ENCODE measurements around the gene FSTL5. TPM values are rescaled to one million over a fixed set of nuclear protein-coding genes. Genes with fewer than 3 reads are reported as not detected.
"Not testable (repeated sequence)": the region's sequence is repeated elsewhere in the genome, so short reads cannot be mapped to it uniquely, and the experiment has no call there.

The FSTL5 gene
- total RNA-seq, 1 experiment from 2014 or later: not detected

- ChIA-PET CTCF (no interaction called here), POLR2A (no interaction called here), RAD21 (ENCODE audit: low non-redundant PET in 1 of 2, low total read pairs in 2 of 2, uncharacterized antibody in 2 of 2, unreplicated experiment in 2 of 2) (no interaction called here)
- no peak overlapping the region for H3K4me2 ChIP-seq (ENCODE audit: low read length)
- no peak overlapping the region for H3K9ac ChIP-seq (ENCODE audit: low read length)
- H2AFZ ChIP-seq (ENCODE audit: low read depth, low read length, poor library complexity, severe bottlenecking): no peak overlapping the region
- DNase-seq (ENCODE audit: low read depth, low spot score) (no peak), ATAC-seq (no peak)
- no peaks in the 10 kb centered on the region for H4K20me1 ChIP-seq (ENCODE audit: insufficient read depth)
- TF ChIP-seq ZFX (IDR thresholded peaks at IDR 0.05) (no peak), CEBPB (IDR thresholded peaks at IDR 0.05; ENCODE audit: low read depth) (no peak), SP1 (IDR thresholded peaks at IDR 0.05; ENCODE audit: low read depth) (no peak), ZNF274 (IDR thresholded peaks at IDR 0.05; ENCODE audit: low read depth, low read length) (no peak), MAX (IDR thresholded peaks at IDR 0.05) (no peak), ELF1 (IDR thresholded peaks at IDR 0.05; ENCODE audit: borderline replicate concordance, low read depth) (no peak), SRF (IDR thresholded peaks at IDR 0.05; ENCODE audit: low read depth) (no peak), ZBTB33 (IDR thresholded peaks at IDR 0.05; ENCODE audit: extremely low read depth, insufficient replicate concordance, low read length) (no peak), EZH2 (IDR thresholded peaks at IDR 0.05) (no peak), FOSL1 (IDR thresholded peaks at IDR 0.05; ENCODE audit: low read depth) (no peak), SIN3A (IDR thresholded peaks at IDR 0.05; ENCODE audit: low read depth) (no peak), YY1 (IDR thresholded peaks at IDR 0.05; ENCODE audit: extremely low read depth, insufficient replicate concordance, low read depth, low read length) (no peak), RAD21 (IDR thresholded peaks at IDR 0.05; ENCODE audit: low read depth) (no peak), TCF7L2 (IDR thresholded peaks at IDR 0.05; ENCODE audit: borderline replicate concordance, extremely low read depth, insufficient read depth, insufficient read length) (no peak), POLR2A (IDR thresholded peaks at IDR 0.05; ENCODE audit: borderline replicate concordance, extremely low read depth, insufficient read depth, insufficient read length) (no peak), CTCF (IDR thresholded peaks at IDR 0.05 in 2 of 3, conservative IDR thresholded peaks at IDR 0.05 in 1 of 3; ENCODE audit: borderline replicate concordance in 1 of 3, insufficient read depth in 1 of 3, low read depth in 2 of 3, low read length in 2 of 3) (no peak), EZH2phosphoT487 (IDR thresholded peaks at IDR 0.05; ENCODE audit: borderline replicate concordance) (no peak)
- TF ChIP-seq, protein P1, sequence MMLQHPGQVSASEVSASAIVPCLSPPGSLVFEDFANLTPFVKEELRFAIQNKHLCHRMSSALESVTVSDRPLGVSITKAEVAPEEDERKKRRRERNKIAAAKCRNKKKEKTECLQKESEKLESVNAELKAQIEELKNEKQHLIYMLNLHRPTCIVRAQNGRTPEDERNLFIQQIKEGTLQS (IDR thresholded peaks at IDR 0.05): no peak
- no peaks in the 10 kb centered on the region for H3K79me2 ChIP-seq (ENCODE audit: insufficient read depth, low read length)
- no peak overlapping the region for H3K27ac ChIP-seq (ENCODE audit: low read depth, low read length)
- no peaks in the 10 kb centered on the region for H3K9me3 ChIP-seq (ENCODE audit: control insufficient read depth in 1 of 2, insufficient read depth in 1 of 2, low read depth in 1 of 2, low read length in 2 of 2)
- intact Hi-C loops (cut with micrococcal nuclease): no loop called here
- no TSS peak for BruUV-seq (replicated peaks)
- no peaks in the 10 kb centered on the region for H3K27me3 ChIP-seq (ENCODE audit: insufficient read depth, low read length)
- no peaks in the 10 kb centered on the region for H3K4me1 ChIP-seq (ENCODE audit: control insufficient read depth in 1 of 2, insufficient read depth in 2 of 2, low read length in 2 of 2)
- no peaks in the 10 kb centered on the region for H3K9me2 ChIP-seq (ENCODE audit: insufficient read depth)
- no peak overlapping the region for H3K4me3 ChIP-seq (replicated peaks in 1 of 2; ENCODE audit: low read depth in 1 of 2, low read length in 2 of 2)
- no peaks in the 10 kb centered on the region for H3K36me3 ChIP-seq (ENCODE audit: control insufficient read depth in 1 of 2, insufficient read depth in 2 of 2, low read length in 2 of 2)
Measured at GRCh38 chr4:162209706-162210105, 45.9 kb upstream of the FSTL5 start.

GRCh38 chr4:162203478-162203877 is 39.7 kb upstream of the FSTL5 start:
- CTCF ChIA-PET; H3K9me2 ChIP-seq (ENCODE audit: insufficient read depth); H3K9me3 ChIP-seq (ENCODE audit: control insufficient read depth in 1 of 2, insufficient read depth in 1 of 2, low read depth in 1 of 2, low read length in 2 of 2); H3K4me2 ChIP-seq (ENCODE audit: low read length); H3K4me1 ChIP-seq (ENCODE audit: control insufficient read depth in 1 of 2, insufficient read depth in 2 of 2, low read length in 2 of 2); H2AFZ ChIP-seq (ENCODE audit: low read depth, low read length, poor library complexity, severe bottlenecking); intact Hi-C loops (cut with micrococcal nuclease); H3K36me3 ChIP-seq (ENCODE audit: control insufficient read depth in 1 of 2, insufficient read depth in 2 of 2, low read length in 2 of 2); BruUV-seq (replicated peaks); H3K4me3 ChIP-seq (replicated peaks in 1 of 2; ENCODE audit: low read depth in 1 of 2, low read length in 2 of 2); POLR2A ChIA-PET; H3K27me3 ChIP-seq (ENCODE audit: insufficient read depth, low read length); RAD21 ChIA-PET (ENCODE audit: low non-redundant PET in 1 of 2, low total read pairs in 2 of 2, uncharacterized antibody in 2 of 2, unreplicated experiment in 2 of 2); H3K79me2 ChIP-seq (ENCODE audit: insufficient read depth, low read length); DNase-seq (ENCODE audit: low read depth, low spot score); ATAC-seq; H3K9ac ChIP-seq (ENCODE audit: low read length); H3K27ac ChIP-seq (ENCODE audit: low read depth, low read length); H4K20me1 ChIP-seq (ENCODE audit: insufficient read depth): not testable (repeated sequence)
